ENCODE results near the gene TMEM256.
A peak's percentile ranks its signal among the peaks of the same experiment; 100 is the strongest.
"Not testable (repeated sequence)": the region's sequence is repeated elsewhere in the genome, so short reads cannot be mapped to it uniquely, and the experiment has no call there.

Gene TMEM256

DNA sequence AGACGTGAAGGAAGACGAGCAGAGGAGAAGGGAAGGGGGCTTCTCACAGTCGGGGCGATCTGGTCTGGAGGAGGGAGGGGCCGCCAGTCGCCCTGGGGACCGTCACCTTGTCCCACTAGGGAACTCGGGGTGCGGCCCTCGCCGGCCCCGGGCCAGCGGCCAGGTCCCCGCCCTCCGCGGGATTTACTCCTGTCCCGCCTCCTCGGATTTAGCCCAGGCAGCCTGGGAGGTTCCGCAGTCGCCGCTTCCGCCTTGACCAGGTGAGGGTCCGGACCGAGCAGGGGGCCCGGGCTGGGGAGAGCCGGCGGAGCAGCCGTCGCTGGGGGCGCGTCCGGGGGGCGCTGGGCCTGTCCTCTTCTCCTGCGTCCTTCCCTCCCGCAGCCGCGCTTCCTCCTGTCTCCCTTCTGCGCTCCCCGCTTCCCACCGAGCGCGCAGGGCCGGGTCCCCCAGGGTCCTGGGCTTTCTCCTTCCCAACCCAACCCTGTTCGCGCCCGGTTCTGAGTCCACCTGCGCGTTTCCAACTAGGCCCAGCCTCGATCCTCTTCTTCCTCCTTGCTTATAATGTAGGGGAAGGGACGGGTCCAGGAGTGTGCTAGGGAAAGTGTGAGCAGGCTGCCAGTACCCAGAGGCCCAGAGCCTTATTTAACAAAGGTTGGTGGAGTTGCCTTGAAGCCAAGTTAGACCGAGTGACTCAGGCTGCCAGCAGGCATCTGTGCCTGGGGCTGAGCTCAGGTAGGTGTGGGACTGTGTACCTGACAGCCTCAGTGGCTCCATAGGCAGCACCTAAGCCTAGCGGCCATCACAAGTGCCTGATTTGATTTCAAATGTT lies 22.8 kb downstream of the TMEM256 start, which contains the start of gene TNK1:
Gene TNK1 (plus strand): TSS at position 235 of the 829 bp plus-strand sequence. CDS start 1,838 bp downstream, outside the sequence.
- DNase-seq: no peak

DNA sequence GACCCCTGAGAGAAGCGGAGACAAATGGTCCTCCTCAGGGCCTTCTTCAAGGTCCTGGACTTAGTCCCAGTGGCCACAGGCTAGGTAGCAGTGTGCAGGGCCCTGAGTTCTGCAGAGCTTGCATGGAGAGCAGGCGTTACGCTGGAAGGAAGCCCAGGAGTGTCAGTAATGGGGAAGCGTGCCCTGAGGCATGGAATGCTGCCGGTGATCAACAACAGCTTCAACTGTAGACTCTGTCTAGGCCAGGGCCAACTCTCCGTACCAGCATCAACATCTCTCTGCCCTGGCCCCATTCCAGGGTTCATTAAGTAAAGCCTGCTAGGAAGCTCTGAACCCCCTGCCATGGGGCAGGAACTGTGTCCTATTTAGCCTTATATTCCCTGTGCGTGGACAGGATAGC lies 23.6 kb downstream of the TMEM256 start:
- no peak for DNase-seq

DNA sequence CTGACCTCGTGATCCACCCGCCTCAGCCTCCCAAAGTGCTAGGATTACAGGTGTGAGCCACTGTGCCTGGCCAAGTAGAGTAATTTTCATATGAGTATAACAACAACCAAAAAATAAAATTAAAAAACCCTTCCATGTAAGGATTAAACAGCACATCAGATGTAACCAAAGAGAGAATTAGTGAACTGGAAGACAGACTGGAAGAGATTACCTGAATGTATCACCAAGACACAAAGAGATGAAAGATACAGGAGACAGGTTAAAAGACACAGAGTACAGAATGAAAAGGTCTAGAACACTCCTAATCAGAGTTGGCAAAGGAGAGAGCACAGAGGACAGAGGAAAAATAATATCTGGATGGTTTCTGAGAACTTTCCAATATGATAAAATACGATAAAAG lies 24.8 kb downstream of the TMEM256 start:
- no peak for DNase-seq

DNA sequence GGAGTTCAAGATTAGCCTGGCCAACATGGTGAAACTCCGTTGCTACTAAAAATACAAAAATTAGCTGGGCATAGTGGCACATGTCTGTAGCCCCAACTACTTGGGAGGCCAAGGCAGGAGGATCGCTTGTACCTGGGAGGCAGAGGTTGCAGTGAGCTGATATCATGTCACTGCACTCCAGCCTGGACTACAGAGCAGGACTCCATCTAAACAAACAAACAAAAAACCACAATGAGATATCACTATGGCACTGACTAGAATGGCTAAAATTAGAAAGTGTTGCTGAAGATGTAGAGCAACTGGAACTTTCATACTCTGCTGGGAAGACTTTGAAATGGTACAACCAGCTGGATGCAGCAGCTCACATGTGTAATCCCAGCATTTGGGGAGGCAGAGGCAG lies 29.5 kb downstream of the TMEM256 start:
- no peak for DNase-seq

DNA sequence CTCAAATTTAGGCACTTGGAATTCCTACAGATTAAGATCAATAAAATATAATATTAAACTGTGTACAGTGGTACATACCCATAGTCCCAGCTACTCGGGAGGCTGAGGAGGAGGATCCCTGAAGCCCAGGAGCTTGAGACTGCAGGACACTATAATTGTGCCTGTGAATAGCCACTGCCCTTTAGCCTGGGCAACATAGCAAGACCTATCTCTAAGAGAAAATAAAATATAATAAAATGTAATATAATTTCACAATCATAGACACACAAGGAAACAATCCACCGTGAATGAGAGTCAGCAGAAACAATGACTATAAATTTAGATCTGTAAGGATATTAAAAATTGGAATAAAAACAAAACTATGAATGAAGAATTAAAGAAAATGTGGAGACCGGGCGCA lies 33.0 kb downstream of the TMEM256 start:
- DNase-seq: no peak

DNA sequence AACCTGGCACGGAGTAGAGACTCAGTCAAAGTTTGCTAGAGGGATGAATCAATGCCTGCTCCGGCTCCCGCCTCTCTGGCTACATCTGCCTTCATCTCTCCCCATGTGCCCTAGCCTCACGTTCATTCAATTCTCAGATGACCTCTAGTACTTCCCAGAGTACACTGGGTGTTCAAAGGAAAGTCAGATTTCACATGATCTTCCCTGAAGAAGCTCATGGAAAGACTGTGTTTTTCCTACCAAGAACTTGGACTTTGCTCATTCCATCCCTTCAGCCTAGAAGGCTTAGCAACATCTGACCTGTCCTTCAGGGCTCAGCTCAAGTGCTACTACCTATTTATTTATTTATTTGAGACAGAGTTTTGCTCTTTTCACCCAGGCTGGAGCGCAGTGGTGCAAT lies 34.1 kb downstream of the TMEM256 start:
- no peak for DNase-seq

DNA sequence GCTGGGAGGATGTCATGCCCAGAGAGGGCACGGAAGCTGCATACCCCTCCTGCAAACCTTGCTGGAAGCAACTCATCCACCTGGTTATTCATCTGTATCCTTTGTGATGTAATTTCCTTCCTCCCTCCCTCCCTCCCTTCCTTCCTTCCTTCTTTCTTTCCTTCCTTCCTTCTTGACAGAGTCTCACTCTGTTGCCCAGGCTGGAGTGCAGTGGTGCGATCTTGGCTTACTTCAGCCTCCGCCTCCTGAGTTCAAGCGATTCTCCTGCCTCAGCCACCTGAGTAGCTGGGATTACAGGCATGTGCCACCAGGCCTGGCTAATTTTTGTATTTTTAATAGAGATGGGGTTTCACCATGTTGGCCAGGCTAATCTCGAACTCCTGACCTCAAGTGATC lies 35.3 kb downstream of the TMEM256 start:
- not testable (repeated sequence) for DNase-seq

DNA sequence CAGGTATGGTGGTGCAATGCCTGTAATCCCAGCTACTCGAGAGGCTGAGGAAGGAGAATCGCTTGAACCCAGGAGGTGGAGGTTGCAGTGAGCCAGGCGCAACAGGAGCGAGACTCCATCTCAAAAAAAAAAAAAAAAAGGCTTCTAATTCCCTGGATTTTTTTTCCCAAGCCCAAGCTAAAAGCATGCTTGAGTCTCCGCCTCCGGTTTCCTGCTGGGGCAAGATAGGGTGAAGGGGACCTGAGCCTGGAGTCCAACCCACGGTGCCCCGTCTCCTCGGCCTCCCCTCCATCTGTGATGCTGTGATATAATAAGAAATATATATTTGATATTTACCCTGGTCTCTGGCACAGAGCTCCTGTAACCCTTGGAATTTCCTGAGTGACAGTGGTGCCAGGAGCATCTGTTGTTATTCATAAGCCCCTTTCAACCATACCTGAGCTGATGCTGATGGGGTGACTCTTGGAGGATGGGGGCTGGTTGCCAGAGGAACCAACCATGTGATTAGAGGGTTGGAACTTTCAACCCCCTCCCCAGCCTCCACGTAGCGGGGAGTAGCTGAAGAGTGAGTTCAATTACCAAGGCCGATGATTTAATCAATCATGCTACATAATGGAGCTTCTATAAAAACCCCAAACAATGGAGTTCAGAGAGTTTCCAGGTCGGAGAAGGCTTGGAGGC lies 35.8 kb downstream of the TMEM256 start:
- DNase-seq: no peak

DNA sequence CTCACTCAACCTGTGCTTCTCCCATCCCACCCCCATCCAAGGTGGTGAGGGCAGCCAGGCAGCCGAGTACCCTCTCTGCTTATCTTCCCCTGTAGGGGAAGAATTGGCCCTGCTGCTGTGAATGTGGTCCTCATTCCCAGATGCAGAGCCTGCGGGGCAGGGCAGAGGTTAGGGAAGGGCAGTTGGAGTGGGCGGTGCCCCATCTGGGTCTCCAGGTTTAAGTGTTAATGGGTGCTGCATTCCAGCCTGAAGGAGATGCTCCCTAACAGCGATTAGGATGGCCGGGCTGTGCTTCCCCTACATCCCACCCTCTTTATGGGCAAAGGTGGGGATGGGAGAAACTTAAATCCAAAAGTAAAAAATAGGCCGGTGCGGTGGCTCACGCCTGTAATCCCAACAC lies 36.8 kb downstream of the TMEM256 start:
- DNase-seq: no peak

DNA sequence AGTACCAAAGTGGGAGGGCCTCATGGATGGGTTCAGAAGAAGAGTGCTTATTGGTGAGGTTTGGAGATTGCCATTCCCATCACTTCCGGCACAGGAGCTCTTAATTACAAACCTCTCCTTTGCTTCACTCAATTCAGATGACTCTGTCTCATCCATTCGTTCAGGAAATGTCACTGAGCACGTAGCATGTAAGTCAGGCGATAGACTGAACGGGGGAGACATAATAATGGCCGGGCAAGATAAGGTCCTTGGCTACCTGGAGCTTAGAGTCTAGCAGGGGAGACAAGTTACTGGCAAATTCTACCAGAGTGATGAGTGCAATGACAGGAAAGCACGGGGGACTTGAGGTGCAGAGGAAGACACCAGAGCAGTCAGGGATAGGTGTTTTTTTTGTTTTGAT lies 37.9 kb downstream of the TMEM256 start:
- not testable (repeated sequence) for DNase-seq

DNA sequence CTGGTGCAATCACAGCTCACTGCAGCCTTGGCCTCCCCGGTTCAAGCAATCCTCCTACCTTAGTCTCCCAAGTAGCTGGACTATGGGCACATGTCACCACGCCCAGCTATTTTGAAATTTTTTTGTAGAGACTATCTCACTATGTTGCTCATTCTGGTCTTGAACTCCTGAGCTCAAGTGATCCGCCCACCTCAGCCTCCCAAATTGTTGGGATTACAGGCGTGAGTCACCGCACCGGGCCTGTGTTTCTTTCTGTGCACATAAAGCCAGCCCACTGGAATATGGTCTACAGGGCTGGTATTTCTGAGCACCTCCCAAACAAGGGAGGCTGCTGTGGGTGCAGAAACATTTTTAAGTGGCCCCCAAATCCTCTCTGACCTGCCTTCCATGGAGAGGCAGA lies 40.6 kb downstream of the TMEM256 start:
- DNase-seq: no peak

DNA sequence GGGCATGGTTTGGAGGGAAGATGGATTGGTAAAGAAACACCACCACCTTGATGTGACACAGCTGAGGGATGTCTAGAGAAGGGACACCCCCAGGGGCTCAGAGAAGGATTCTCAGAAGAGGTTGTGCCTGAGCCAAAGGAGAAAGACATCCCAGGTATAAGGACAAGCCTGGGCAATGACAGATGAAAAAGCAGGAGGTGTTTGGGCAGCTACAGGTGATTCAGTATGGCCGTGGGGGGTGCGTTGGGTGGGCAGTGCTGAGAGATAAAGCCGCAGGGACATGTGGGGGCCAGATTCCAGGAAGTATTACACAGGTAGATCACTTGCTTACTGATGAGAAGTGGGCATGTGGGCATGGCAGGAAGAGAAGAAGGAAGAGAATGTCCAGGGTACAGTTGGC lies 42.0 kb downstream of the TMEM256 start:
- no peak for DNase-seq

DNA sequence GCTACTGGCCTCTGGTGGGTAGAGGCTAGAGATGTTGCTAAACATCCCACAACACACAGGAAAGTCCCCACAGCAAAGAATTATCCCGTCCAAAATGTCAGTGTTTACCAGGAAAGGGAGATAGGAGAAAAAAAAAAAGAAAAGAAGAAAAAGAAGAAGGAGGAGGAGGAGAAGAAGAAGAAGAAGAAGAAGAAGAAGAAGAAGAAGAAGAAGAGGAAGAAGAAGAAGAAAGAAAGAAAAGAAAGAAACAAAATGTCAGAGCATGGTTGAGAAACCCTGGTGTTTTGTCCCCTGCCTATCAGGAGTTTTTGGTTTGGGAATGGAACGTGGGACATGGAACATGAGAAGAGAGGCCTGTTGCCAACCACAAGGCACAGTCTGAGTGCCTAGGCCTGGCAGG lies 46.5 kb downstream of the TMEM256 start:
- DNase-seq: no peak

DNA sequence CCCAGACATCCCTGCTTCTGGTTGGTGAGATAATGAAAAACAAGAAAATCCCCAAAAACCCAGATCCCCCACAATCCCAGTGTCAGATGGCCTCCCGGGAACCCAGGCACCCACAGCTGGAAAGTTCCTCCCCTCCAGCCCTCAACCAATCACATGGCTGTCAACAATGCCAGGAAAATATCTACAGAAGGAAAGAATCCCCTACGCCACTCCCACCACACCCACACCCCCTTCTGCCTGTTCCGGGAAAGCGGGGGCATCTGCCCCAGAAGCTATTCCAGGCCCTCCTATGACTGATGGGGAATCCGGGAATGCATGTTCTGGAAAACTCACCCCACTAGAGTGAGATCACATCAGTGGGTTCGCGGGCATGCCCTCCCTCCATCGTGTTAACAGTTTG lies 47.1 kb downstream of the TMEM256 start:
- DNase-seq: no peak

DNA sequence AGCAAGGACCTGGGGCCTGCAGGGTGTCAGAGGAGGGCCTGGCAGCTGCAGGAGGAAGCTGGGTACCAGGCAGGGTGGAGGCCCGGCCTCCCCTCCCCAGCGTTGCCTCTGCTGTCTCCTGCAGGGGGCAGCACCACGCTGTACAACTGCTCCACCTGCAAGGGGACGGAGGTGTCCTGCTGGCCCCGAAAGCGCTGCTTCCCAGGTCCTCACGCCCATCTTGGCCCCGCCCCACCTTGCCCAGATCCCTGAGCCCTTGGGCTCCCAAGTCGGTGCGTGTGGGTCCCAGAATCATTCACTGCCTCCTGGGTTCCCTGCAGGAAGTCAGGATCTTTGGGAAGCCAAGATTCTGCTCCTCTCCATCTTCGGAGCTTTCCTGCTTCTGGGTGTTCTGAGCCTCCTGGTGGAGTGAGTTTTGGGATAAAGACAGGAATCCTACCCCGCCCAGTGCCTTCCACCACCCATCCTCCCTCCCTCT lies 47.8 kb downstream of the TMEM256 start:
- peak; percentile 94 for DNase-seq

DNA sequence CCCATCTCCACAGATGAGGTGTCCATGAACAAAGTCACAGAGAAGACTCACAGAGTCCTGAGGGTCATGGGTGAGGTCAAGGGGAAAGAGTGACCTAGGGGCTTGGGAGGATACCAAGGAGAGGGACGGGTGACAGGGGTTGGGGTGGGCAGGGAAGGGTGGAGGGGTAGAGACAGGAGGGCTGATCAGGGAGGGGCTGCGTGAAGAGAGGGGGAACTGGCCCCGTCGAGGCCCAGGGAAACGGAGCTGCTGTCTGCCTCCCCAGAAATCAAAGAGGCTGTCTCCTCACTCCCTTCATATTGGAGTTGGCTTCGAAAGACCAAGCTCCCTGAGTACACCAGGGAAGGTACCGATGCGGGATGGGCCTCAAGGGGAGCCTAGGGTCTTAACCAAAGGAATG lies 48.3 kb downstream of the TMEM256 start:
- no peak for DNase-seq

DNA sequence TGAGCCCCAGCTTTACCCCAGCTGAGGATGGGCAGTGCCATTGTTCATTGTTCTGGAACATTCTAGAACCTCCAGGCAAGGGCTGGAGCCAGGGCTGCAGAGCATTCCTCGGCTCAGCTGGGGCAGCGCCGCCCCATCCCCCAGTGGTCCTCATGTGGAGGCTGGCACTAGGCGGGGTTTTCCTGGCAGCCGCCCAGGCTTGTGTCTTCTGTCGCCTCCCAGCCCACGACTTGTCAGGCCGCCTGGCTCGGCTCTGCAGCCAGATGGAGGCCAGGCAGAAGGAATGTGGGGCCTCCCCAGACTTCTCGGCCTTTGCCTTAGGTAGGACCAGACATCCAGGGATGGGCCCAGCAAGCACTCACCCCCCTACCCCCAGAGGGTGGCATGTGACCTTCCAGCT lies 48.8 kb downstream of the TMEM256 start, which contains the start of gene TMEM95:
Gene TMEM95 (plus strand): TSS at position 104 of the 400 bp plus-strand sequence. CDS start 49 bp downstream, at position 153.
- DNase-seq: no peak

DNA sequence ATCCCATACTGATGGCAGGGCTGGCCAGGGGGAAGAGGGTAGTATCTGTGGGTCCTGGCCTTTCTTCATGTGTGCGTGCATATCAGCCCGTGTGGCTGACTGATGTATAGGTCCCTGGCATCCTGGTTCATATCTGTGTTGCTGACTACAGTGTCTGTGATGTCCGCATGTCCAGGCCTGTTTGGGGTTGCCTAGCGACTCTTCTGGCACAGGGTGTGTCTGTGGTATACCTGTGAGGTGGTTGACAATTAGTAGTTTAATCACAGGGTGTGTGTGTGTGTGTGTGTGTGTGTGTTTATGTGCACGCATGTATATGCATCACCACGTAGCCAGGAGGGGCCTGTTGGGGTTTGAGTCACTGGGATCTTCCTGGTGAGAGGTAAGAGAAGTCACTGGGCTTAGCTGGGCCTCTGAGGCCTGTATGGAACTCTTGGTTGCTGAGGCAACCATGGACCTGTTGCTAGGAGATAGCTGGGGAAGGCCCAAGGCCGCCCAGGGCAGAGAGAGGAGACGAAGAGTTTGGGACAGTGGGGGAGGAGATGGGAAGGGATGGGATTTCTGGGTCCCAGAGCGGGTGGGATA lies 49.5 kb downstream of the TMEM256 start:
- DNase-seq: no peak
